SU-DHL-6 (cell line): ENCODE results near the gene PDPK1.

Experiments
- EZH2phosphoT487 ChIP-seq: fragments of 200-600 bp; sonication (generic), shearing (Covaris generic); conservative IDR thresholded peaks from 2 replicates; pipeline ENCODE4 v1.6.1; 2018; ENCODE audit warnings: mild to moderate bottlenecking, antibody characterized with exemption, low read length, moderate library complexity, mixed read lengths
- TF ChIP-seq, protein P1 (sequence below): fragments of 200-600 bp; sonication (generic); IDR thresholded peaks from one replicate; pipeline ENCODE4 v1.5.1; 2017; ENCODE audit warnings: antibody characterized with exemption, mild to moderate bottlenecking, low read length, moderate library complexity; ENCODE audit not compliant: insufficient read depth, poor library complexity, severe bottlenecking

DNA sequence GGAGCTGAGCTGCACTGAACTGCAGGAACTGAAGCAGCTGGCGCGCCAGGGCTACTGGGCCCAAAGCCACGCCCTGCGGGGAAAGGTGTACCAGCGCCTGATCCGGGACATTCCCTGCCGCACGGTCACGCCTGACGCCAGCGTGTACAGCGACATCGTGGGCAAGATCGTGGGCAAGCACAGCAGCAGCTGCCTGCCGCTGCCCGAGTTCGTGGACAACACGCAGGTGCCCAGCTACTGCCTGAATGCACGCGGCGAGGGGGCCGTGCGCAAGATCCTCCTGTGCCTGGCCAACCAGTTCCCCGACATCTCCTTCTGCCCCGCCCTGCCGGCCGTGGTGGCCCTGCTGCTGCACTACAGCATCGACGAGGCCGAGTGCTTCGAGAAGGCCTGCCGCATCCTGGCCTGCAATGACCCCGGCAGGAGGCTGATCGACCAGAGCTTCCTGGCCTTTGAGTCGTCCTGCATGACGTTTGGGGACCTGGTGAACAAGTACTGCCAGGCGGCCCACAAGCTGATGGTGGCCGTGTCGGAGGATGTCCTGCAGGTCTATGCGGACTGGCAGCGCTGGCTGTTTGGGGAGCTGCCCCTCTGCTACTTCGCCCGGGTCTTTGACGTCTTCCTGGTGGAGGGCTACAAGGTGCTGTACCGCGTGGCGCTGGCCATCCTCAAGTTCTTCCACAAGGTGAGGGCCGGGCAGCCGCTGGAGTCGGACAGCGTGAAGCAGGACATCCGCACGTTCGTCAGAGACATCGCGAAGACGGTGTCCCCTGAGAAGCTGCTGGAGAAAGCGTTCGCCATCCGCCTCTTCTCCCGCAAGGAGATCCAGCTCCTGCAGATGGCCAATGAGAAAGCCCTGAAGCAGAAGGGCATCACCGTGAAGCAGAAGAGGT, 41.4 kb upstream of the PDPK1 start:
- TF ChIP-seq, protein P1, sequence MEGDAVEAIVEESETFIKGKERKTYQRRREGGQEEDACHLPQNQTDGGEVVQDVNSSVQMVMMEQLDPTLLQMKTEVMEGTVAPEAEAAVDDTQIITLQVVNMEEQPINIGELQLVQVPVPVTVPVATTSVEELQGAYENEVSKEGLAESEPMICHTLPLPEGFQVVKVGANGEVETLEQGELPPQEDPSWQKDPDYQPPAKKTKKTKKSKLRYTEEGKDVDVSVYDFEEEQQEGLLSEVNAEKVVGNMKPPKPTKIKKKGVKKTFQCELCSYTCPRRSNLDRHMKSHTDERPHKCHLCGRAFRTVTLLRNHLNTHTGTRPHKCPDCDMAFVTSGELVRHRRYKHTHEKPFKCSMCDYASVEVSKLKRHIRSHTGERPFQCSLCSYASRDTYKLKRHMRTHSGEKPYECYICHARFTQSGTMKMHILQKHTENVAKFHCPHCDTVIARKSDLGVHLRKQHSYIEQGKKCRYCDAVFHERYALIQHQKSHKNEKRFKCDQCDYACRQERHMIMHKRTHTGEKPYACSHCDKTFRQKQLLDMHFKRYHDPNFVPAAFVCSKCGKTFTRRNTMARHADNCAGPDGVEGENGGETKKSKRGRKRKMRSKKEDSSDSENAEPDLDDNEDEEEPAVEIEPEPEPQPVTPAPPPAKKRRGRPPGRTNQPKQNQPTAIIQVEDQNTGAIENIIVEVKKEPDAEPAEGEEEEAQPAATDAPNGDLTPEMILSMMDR, result no peak
- TF ChIP-seq EZH2phosphoT487, result no peak
